Endothelial cell of umbilical vein (primary cell): ENCODE data around the gene JADE3. TPM values are rescaled to one million over a fixed set of nuclear protein-coding genes. Genes with fewer than 3 reads are reported as not detected.

Experiments
- BruUV-seq: library from RNA; stranded (reverse); fragments of 400-500 nt; replicated peaks from 2 replicates; lab custom pipeline; 2021; lab: Mats Ljungman, UMichigan
- CTCF ChIA-PET: fragments of 300-600, 350-600 bp; sonication (Branson Sonifier 250); formaldehyde crosslinking; loops from one replicate; lab custom pipeline; 2021; ENCODE audit warnings: antibody characterized with exemption, inconsistent platforms; lab: Charles Lee
- POLR2A ChIA-PET: fragments of 300-600, 350-600 bp; sonication (Branson Sonifier 250); formaldehyde crosslinking; loops from one replicate; lab custom pipeline; 2021; ENCODE audit warnings: antibody characterized with exemption, inconsistent platforms; lab: Charles Lee
- DNase-seq: peaks from one replicate; pipeline ENCODE4 v3.0.0-alpha.2; 2011; ENCODE audit warnings: low read depth, low spot score
- FAIRE-seq: peaks from 2 replicates; lab custom pipeline; 2011; peaks lifted over from hg19 to GRCh38; lab: Jason Lieb, UNC
- H2AFZ ChIP-seq: 2 replicates; pipeline ENCODE4 v1.6.0; 2012; ENCODE audit warnings: low read depth, low read length, control low read depth, inconsistent platforms
- H3K27ac ChIP-seq: 2 replicates; pipeline ENCODE4 v1.5.1; 2011; ENCODE audit warnings: low read depth, mild to moderate bottlenecking, control low read depth, low read length, moderate library complexity; ENCODE audit not compliant: insufficient read depth
- H3K27me3 ChIP-seq, 2 experiments: 2 replicates each; pipeline versions ENCODE4 v1.6.0 to v1.6.1; 2011; ENCODE audit warnings: low read length in 2 of 2, mixed read lengths in 1 of 2; ENCODE audit not compliant: control insufficient read depth in 2 of 2, insufficient read depth in 2 of 2
- H3K36me3 ChIP-seq, 2 experiments: 2 replicates in 1 of 2; 3 replicates in 1 of 2; pipeline ENCODE4 v1.5.1; 2011; ENCODE audit warnings: low read length in 2 of 2, mild to moderate bottlenecking in 1 of 2, moderate library complexity in 1 of 2; ENCODE audit not compliant: control insufficient read depth in 2 of 2, insufficient read depth in 2 of 2; ENCODE audit errors: extremely low read depth in 1 of 2
- H3K4me1 ChIP-seq: 3 replicates; pipeline ENCODE4 v1.5.1; 2011; ENCODE audit warnings: mild to moderate bottlenecking, low read length; ENCODE audit not compliant: control insufficient read depth, insufficient read depth; ENCODE audit errors: extremely low read depth
- H3K4me2 ChIP-seq: 2 replicates; pipeline ENCODE4 v1.6.1; 2011; ENCODE audit warnings: low read length, control low read depth, mixed read lengths; ENCODE audit not compliant: insufficient read depth
- H3K4me3 ChIP-seq, 3 experiments: fragments of 200-600 bp in 1 of 3; sonication (generic), shearing (Covaris generic) in 1 of 3; replicated peaks in 1 of 3; 2 replicates each; pipeline ENCODE4 v1.5.1; 2011 to 2016; ENCODE audit warnings: control low read depth in 3 of 3, low read length in 3 of 3, mild to moderate bottlenecking in 2 of 3, inconsistent platforms in 1 of 3, low read depth in 1 of 3, moderate library complexity in 1 of 3; ENCODE audit not compliant: insufficient read depth in 1 of 3
- H3K79me2 ChIP-seq: 2 replicates; pipeline ENCODE4 v1.6.0; 2012; ENCODE audit warnings: low read length, inconsistent platforms; ENCODE audit not compliant: control insufficient read depth, insufficient read depth
- H3K9ac ChIP-seq: replicated peaks from 2 replicates; pipeline ENCODE3; 2011; ENCODE audit warnings: low read length, control low read depth; ENCODE audit not compliant: insufficient read depth; ENCODE audit errors: extremely low read depth
- H3K9me1 ChIP-seq: replicated peaks from 3 replicates; pipeline ENCODE4 v1.6.0; 2011; ENCODE audit warnings: mild to moderate bottlenecking, low read length; ENCODE audit not compliant: control insufficient read depth, insufficient read depth; ENCODE audit errors: extremely low read depth
- H3K9me3 ChIP-seq: replicated peaks from 2 replicates; pipeline ENCODE4 v1.5.1; 2012; ENCODE audit warnings: low read length, inconsistent platforms; ENCODE audit not compliant: control insufficient read depth, insufficient read depth
- H4K20me1 ChIP-seq: replicated peaks from 2 replicates; pipeline ENCODE3; 2011; ENCODE audit warnings: mild to moderate bottlenecking, low read length; ENCODE audit not compliant: control insufficient read depth, insufficient read depth; ENCODE audit errors: extremely low read depth
- EZH2 ChIP-seq: IDR thresholded peaks from 2 replicates; pipeline ENCODE4 v1.6.1; 2012; ENCODE audit warnings: borderline replicate concordance, low read depth, mild to moderate bottlenecking, moderate library complexity, low read length, inconsistent platforms; ENCODE audit not compliant: severe bottlenecking
- FOS ChIP-seq: IDR thresholded peaks from 2 replicates; pipeline ENCODE4 v1.6.1; 2011; ENCODE audit warnings: mild to moderate bottlenecking, low read length, moderate library complexity, borderline replicate concordance; ENCODE audit not compliant: insufficient read depth
- GATA2 ChIP-seq: IDR thresholded peaks from 2 replicates; pipeline ENCODE4 v1.7.0; 2011; ENCODE audit warnings: low read depth, mild to moderate bottlenecking, moderate library complexity, mixed read lengths, low read length; ENCODE audit not compliant: insufficient read length, insufficient read depth
- JUN ChIP-seq: IDR thresholded peaks from 2 replicates; pipeline ENCODE4 v1.6.1; 2011; ENCODE audit warnings: borderline replicate concordance, low read depth; ENCODE audit not compliant: insufficient read length, insufficient read depth
- MYC ChIP-seq: IDR thresholded peaks from one replicate; pipeline ENCODE4 v1.6.1; 2011; ENCODE audit warnings: mild to moderate bottlenecking, low read depth, low read length
- POLR2A ChIP-seq: IDR thresholded peaks from 2 replicates; pipeline ENCODE4 v1.6.1; 2012; ENCODE audit warnings: low read depth, mild to moderate bottlenecking, control low read depth, low read length
- POLR2AphosphoS5 ChIP-seq: IDR thresholded peaks from 2 replicates; pipeline ENCODE4 v1.6.1; 2012; ENCODE audit warnings: low read depth, mild to moderate bottlenecking, control low read depth, low read length, moderate library complexity; ENCODE audit not compliant: insufficient read depth
- dilution Hi-C: fragments of 300-500 bp; cut with MboI; formaldehyde crosslinking; loops from one replicate; pipeline ENCODE4 v1.15.0; 2019; ENCODE audit warnings: low sequenced_read_pairs; ENCODE audit not compliant: extremely low pct_ligation_motif_present
- intact Hi-C: fragments of 100-400 bp; cut with micrococcal nuclease; formaldehyde crosslinking; loops from one replicate; pipeline ENCODE4 v1.10.0; 2022
- polyA plus RNA-seq, 4 experiments: library from polyadenylated mRNA; depleted of rRNA in 3 of 4; stranded (reverse) in 3 of 4; unstranded in 1 of 4; fragments of >200 nt; gene quantifications; 2 replicates each; pipeline versions ENCODE4 v1.2.1 to v1.2.3, GENCODE V29; 2011 to 2012; ENCODE audit warnings: missing spikeins in 1 of 4
- total RNA-seq: library from RNA; stranded (reverse); gene quantifications from 2 replicates; pipeline ENCODE4 v1.2.3, GENCODE V29; 2021
- TF ChIP-seq, protein P1 (sequence below), 2 donors: IDR thresholded peaks; 1 replicate in 1 of 2; 2 replicates in 1 of 2; pipeline ENCODE4 v1.5.1; 2011; ENCODE audit warnings: low read length in 2 of 2, mild to moderate bottlenecking in 2 of 2, moderate library complexity in 2 of 2, control low read depth in 1 of 2, inconsistent platforms in 1 of 2, low read depth in 1 of 2; ENCODE audit not compliant: insufficient read depth in 1 of 2; ENCODE audit errors: extremely low read depth in 1 of 2
- TF ChIP-seq, protein P2 (sequence below): IDR thresholded peaks from 2 replicates; pipeline ENCODE4 v1.6.1; 2011; ENCODE audit not compliant: insufficient read depth, insufficient read length

Gene JADE3
- total and polyA plus RNA-seq, 2 donors (not counting 3 experiments of a cell fraction or from before 2014, with no cell fraction given) = 4.9 to 18.4 TPM

DNA sequence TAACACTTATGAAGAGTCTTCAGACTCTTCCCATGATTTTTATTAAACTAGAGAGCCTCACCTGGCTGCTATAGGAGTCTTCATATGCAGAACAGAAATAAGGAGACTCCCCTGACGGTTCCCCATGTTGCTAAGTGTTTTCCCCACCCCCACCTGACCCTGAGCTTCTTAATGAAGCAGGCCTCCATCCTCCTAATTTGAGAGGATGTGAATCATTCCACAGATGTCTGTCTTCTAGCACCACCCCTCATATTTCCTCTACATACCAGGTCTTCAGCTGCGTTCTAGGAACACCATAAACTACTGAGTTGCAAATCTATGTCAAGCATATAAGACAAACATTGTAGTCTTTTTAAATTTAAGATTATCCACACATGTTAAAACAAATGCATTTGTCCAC is 38.5 kb upstream of the JADE3 start:
- H2AFZ ChIP-seq = no peak overlapping the region
- H3K9me1 ChIP-seq = no peaks in the 10 kb centered on the region
- intact Hi-C loops (loop anchor here (1.0 to 5.0 kb wide), 2 partner anchors 8 to 36 kb away; partner anchors contain the start of gene RP2), dilution Hi-C loops (no loop called here)
- no peaks in the 10 kb centered on the region for H3K27me3 ChIP-seq
- CTCF ChIA-PET = interaction anchor here (0.8 to 1.7 kb wide), 3 partner anchors 8 to 319 kb away, joined by 3 to 5 read pairs (median 4); no protein-coding TSS in a partner anchor
- no peaks in the 10 kb centered on the region for H4K20me1 ChIP-seq
- no peaks in the 10 kb centered on the region for H3K9me3 ChIP-seq
- H3K4me2 ChIP-seq = peak overlapping the region; percentile 36
- H3K4me1 ChIP-seq = peaks cover 10% of the 10 kb centered on the region
- FAIRE-seq (peak; percentile 63), DNase-seq (peak; percentile 39)
- no TSS peak for BruUV-seq
- no peaks in the 10 kb centered on the region for H3K36me3 ChIP-seq
- no peak for TF ChIP-seq EZH2
- no peak for TF ChIP-seq MYC
- no peak for TF ChIP-seq GATA2
- TF ChIP-seq, protein P1, sequence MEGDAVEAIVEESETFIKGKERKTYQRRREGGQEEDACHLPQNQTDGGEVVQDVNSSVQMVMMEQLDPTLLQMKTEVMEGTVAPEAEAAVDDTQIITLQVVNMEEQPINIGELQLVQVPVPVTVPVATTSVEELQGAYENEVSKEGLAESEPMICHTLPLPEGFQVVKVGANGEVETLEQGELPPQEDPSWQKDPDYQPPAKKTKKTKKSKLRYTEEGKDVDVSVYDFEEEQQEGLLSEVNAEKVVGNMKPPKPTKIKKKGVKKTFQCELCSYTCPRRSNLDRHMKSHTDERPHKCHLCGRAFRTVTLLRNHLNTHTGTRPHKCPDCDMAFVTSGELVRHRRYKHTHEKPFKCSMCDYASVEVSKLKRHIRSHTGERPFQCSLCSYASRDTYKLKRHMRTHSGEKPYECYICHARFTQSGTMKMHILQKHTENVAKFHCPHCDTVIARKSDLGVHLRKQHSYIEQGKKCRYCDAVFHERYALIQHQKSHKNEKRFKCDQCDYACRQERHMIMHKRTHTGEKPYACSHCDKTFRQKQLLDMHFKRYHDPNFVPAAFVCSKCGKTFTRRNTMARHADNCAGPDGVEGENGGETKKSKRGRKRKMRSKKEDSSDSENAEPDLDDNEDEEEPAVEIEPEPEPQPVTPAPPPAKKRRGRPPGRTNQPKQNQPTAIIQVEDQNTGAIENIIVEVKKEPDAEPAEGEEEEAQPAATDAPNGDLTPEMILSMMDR (IDR thresholded peaks at IDR 0.05; ENCODE audit: extremely low read depth in 1 of 2, insufficient read depth in 1 of 2, low read depth in 1 of 2, low read length in 2 of 2) = no peak
- TF ChIP-seq JUN = no peak
- TF ChIP-seq FOS = peak; percentile 42
- TF ChIP-seq POLR2AphosphoS5 = peak; percentile 22
- TF ChIP-seq, protein P2, sequence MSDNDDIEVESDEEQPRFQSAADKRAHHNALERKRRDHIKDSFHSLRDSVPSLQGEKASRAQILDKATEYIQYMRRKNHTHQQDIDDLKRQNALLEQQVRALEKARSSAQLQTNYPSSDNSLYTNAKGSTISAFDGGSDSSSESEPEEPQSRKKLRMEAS = no peak
- TF ChIP-seq POLR2A = no peak
- no peak overlapping the region for H3K9ac ChIP-seq
- POLR2A ChIA-PET = interaction anchor here (0.7 kb wide), 1 partner anchor 49 kb away, joined by 3 read pairs; no protein-coding TSS in a partner anchor
- H3K27ac ChIP-seq = peak overlapping the region; percentile 7
- H3K79me2 ChIP-seq = peaks cover 2% of the 10 kb centered on the region
- H3K4me3 ChIP-seq = no peak overlapping the region
